HG03469 (cell line): ENCODE data around the gene C9orf78.

Experiments used
- ATAC-seq: cut with Tn5 transposase; IDR thresholded peaks from one replicate; pipeline ENCODE4 v1.9.1; 2021; ENCODE audit warnings: mild to moderate bottlenecking, moderate library complexity, moderate number of reproducible peaks; ENCODE audit not compliant: unreplicated experiment

The C9orf78 gene

GRCh38 chr9:129848712-129849441 is 13.8 kb upstream of the C9orf78 start:
- no peak for ATAC-seq

- ATAC-seq, result no peak
Measured at GRCh38 chr9:129845373-129845772, 10.3 kb upstream of the C9orf78 start.

- ATAC-seq, result no peak
Measured at GRCh38 chr9:129841071-129841470, 6.0 kb upstream of the C9orf78 start.

GRCh38 chr9:129840034-129840433 is 5.0 kb upstream of the C9orf78 start:
- ATAC-seq, result no peak

DNA sequence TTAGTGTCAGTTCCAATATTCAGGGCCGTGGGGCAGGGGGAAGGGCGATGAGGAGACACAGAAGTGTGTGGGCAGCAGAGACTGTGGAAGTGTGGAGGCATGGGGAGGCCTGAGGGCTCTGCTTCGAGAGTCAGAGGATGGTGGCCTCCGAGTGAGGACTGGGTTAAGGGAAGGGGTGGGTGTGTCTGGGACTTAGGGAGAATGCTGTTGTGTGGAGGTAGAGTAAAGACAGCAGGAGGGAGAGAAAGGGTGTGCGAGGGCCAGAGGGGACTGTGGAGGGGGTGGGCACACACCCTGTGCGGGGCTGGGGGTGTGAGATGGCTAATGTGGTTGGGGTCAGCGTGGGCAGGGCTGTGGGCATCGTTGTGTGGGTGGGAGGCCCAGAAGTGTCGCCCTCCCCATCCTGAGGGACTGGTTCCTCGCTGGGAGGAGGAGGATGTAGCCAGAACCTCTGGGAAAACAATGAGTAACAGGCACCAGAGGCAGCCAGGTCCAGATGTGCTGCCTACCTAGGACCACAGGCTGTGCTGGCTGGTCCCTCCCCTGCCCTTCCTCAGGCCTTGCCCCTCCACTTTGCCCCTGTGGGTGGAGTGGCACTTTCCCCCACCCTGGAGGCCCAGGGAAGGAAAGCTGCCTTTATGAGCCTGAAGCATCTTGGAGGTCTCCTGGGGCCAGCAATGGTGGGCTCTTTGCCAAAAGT is 4.4 kb upstream of the C9orf78 start:
- no peak for ATAC-seq

- ATAC-seq, result no peak
Measured at GRCh38 chr9:129838707-129839259, 3.7 kb upstream of the C9orf78 start.

DNA sequence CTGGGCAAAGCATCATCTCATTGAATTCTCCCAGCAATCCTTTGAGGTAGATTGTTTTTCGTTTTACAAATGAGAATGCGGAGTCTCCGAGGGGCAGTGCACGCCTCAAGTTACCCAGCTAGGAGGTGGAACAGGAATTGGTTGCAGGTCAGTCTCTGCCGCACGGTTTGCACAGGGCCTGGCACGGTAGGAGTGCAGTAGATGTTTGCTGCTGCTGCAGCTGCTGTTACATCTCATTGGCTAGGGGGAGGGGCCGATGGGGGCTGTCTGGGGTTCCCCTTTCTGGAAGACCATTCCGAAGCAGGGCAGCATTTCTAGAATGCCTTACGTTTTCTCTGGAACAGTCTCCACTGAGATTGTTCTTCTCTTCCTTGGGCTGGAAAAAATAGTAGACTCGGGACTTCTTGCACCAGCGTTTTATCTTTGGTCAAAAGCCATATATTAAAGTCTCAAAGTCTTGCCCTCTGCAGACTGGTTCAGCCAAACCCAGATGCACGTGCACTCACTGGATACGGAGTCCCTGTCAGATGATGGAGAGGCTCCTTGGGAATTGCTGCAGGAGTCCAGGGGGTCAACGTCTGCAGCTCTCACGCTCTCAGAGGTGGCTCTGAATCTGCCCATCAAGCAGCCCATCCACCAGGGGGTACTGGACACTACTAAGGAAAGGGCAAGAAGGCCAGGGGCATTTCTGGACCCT is 1.4 kb upstream of the C9orf78 start:
- no peak for ATAC-seq

DNA sequence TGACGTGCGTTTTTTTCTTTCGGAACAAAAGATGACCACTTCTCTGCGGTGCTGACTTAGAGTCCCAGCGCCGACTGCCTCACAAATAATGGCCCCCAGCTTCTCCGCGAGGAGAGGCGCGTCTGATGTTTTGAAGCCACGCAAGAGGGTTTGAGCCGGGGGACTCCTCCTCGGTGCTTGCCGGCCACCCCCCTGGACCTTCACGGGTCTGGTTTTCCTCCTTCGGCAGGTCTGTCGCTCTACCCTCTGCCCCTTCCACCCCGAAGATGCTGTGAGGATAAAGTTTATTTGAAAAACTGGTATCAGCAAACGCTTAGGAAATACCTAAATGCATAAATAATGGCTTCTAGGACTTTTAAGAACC is 767 bp upstream of the C9orf78 start:
- no peak for ATAC-seq

DNA sequence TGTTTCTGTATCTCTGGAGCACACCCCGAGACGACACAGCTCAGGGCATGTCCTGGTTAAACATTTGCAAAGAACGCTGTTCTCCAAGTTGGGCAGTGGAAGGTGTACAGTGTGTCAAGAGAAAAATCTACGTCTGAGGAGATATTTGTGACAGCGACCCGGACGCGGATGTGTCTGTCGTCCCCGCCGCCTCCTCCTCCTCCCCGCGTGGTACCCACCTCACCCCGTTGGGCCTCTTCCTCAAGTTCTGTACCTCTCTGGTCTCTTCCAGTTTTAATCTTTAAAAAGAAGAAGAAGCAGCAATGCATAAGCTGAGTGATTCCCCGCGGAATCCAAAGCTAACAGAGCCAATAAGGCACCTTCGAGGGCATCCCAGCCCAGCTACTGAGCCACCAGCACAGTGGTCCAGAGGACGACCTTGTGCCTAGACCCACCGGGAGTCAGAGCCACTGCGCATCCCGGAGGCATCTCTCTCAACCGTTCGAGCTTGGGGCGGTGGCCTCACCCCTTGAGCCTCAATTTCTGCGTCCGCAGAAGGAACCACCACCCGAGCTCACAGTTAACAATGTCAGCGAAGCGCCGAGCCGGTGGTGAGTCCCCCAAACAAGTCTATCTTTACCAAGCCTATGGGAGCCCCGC is 467 bp downstream of the C9orf78 start:
- peak; percentile 3 for ATAC-seq

- ATAC-seq, result no peak
Measured at GRCh38 chr9:129832982-129833381, 2.1 kb downstream of the C9orf78 start.

GRCh38 chr9:129828969-129829368 is 6.1 kb downstream of the C9orf78 start:
- ATAC-seq, result no peak

GRCh38 chr9:129828051-129828450 is 7.0 kb downstream of the C9orf78 start:
- no peak for ATAC-seq

DNA sequence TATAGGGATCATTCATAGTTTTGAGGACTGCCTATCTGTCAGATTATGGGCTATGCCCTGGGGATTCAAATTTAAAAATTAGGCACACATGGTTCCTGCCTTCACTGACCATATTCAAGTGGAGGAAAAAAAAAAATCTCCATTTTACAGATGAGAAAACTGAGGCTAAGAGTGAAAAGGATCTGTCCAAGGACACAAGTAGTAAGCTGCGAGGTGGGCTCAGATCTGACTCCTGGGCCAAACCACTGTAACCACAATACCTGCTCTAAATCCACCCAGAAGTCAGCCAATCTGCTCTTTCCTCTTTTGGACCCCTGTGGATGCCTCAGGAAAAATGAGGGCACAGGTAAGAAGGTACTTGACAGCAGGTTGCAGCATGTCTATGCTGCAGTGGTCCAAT is 8.3 kb downstream of the C9orf78 start:
- no peak for ATAC-seq

DNA sequence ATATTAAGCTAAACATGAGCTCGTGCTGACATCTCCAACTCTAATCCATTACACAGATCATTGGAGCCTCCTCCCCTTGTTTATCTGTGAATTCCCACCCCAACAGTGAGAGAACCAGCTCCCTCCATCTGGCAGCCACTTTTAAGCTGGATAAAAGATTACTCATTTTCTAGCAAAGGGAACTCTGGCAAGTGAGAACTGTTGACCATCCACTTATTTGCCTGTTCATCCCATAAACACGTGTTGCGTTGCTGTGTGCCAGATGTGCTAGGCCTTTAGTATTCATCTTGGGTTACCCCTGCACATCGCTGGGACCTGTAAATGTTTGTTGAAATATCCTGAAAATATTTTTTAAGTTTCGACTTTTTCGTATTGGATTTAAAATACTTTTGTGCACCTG is 8.7 kb downstream of the C9orf78 start:
- ATAC-seq, result no peak

DNA sequence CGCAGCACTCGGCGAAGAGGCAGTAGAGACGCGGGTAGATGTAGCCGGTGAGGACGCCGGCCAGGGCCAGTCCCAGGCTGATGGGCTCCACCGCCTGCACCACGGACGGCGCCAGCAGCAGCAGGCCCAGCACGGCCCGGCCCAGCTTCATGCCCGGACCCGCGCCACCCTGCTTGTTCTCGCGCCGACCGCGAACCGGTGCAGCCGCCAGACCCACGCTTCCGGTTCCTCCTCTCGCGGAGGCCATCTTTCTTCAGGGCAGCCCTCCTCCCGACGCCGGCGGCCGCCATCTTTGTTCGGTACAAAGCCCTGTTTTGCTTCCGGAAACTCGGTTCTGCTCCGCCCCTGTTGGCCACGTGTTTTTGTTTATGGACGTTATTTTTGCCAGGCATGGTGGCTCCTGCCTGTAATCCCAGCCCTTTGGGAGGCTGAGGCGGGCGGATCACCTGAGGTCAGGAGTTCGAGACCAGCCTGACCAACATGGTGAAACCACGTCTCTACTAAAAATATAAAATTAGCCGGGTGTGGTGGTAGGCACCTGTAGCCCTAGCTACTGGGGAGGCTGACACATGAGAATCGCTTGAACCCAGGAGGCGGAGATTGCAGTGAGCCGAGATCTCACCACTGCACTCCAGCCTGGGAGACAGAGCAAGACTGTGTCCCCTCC is 11.0 kb downstream of the C9orf78 start, which contains the start of gene TOR1A:
TSS of gene TOR1A (minus strand) at position 202 of the 667 bp plus-strand sequence. CDS start at position 151, 51 bp downstream.
- ATAC-seq, result peak; percentile 67

DNA sequence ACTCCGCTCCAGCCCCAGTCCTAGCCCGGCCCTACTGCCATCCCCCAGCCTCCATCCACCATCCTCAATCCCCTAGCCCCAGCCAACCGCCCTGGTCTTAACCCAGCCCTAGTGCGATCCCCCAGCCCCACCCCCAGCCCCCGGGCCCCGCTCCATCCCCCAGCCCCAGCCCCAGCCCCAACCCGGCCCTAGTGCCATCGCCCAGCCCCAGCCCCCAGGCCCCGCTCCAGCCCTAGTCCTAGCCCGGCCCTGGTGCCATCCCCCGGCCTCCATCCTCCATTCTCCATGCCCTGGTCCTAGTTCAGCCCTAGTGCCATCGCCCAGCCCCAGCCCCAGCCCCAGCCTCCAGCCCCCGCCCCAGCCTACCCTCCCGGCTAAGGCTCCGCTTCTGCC is 11.5 kb downstream of the C9orf78 start:
- no peak for ATAC-seq

GRCh38 chr9:129822898-129823541 is 12.1 kb downstream of the C9orf78 start:
- ATAC-seq, result no peak

DNA sequence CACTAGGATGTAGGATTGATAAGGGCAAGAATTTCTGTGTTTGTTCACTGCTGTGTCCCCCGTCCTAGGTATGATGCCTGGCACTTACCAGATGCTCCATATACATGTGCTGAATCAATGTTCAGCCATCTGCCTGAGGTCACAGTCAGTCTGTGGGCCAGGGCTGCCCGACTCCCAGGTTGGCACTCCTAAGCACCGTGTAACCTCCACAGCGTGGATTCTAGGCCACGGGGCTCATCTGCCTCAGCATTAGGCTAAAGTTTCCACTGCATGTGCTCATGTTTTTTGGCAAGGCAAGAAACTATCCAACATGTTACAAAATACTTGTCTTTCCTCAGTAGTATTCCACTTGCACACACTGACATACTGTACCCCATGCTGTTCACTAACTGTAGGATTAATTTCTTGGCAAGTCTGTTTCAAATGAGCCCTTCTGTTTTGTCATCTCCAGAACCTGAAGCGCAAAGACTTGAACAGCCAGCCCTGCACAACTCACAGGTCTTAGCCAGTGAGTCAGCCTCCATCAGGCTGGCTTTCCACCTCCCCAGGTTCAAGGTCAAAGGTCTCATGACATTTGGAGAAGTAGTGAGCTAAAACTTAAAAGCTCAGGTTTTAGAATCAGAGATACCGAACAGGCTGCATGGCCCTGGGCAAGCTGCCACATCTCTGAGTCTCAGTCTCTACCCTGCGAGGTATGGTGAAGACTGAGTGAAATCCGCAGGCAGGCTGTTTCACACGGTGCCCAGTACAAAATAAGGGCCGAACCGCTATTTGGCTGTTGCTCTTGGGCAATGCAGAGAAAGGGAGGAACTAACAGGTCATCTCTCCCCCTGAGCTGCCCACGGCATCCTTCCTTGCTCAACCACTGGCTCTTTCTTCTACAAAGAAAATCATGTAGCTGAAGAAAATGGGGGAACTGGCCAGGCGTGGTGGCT is 18.3 kb downstream of the C9orf78 start:
- ATAC-seq, result no peak

- no peak for ATAC-seq
Measured at GRCh38 chr9:129815278-129815677, 19.8 kb downstream of the C9orf78 start.
